A673 (cell line): Measurements from ENCODE around the gene ANAPC15.

Experiments used
- CTCF ChIP-seq: fragments of 300-800, 200-600 bp; sonication (generic); conservative IDR thresholded peaks from 2 replicates; pipeline ENCODE4 v1.5.1; 2017; ENCODE audit warnings: low read depth, mild to moderate bottlenecking, antibody characterized with exemption, low read length, moderate library complexity, mixed read lengths
- EZH2 ChIP-seq: fragments of 200-600 bp; sonication (generic); IDR thresholded peaks from 2 replicates; pipeline ENCODE4 v1.6.1; 2017; ENCODE audit warnings: borderline replicate concordance, low read depth, mild to moderate bottlenecking, mixed read lengths, antibody characterized with exemption, low read length; ENCODE audit not compliant: poor library complexity, severe bottlenecking

GRCh38 chr11:72098741-72099140 lies 13.8 kb downstream of the ANAPC15 start:
- TF ChIP-seq CTCF (no peak), EZH2 (no peak)
